HepG2 (cell line): ENCODE measurements around the gene FABP2. TPM values are rescaled to one million over a fixed set of nuclear protein-coding genes. Genes with fewer than 3 reads are reported as not detected.

Experiments used
- polyA plus RNA-seq, 8 experiments: library from polyadenylated mRNA; depleted of rRNA in 3 of 8; stranded (reverse) in 7 of 8; unstranded in 1 of 8; fragments of >200 nt; fragmentation: Illumina TruSeq in 4 of 8; extraction: Trizol in 4 of 8; gene quantifications; 2 replicates each; pipeline versions ENCODE4 v1.2.1 to v1.2.3, GENCODE V29; 2011 to 2016; ENCODE audit warnings: low read depth in 4 of 8, missing spikeins in 1 of 8, mixed read lengths in 1 of 8; ENCODE audit not compliant: insufficient read depth in 1 of 8
- small RNA-seq, 3 experiments: library from RNA; depleted of rRNA; stranded (forward); fragments of <200 nt; gene quantifications; one replicate each; pipeline ENCODE3, GENCODE V24; 2012; ENCODE audit warnings: low read depth in 2 of 3, low replicate concordance in 1 of 3; ENCODE audit not compliant: insufficient read length in 3 of 3, insufficient read depth in 2 of 3
- total RNA-seq, 5 experiments: library from RNA; depleted of rRNA; stranded (reverse); fragments of >200 nt; fragmentation: Illumina TruSeq; extraction: Trizol; gene quantifications; 2 replicates each; pipeline ENCODE4 v1.2.3, GENCODE V29; 2016; ENCODE audit warnings: low read depth in 1 of 5

The FABP2 gene
- total and polyA plus RNA-seq, 2 of the 13 experiments (the other 11 are each of a cell fraction or from before 2014, with no cell fraction given), result 0.78 to 1.2 TPM

Small RNA genes lying within 50 kb of the gene (small RNA-seq; reads per million reads assigned to genes)
- 0 reads per million in 3 experiments for gene RNU4-33P

Other genes with a start within 250 kb of the FABP2 start
- not detected in 2 replicates for gene MYOZ2, start 186.3 kb downstream of the FABP2 start, total RNA-seq (2016; rRNA removed; fragmentation: Illumina TruSeq; extraction: Trizol)
- 0.03 TPM in 1 of 2 replicates, not detected in the other for gene MYOZ2, start 186.3 kb downstream of the FABP2 start, polyA plus RNA-seq (2011; rRNA removed)
- 8.1 and 11.0 TPM in 2 replicates for gene USP53, start 109.4 kb downstream of the FABP2 start, total RNA-seq (2016; rRNA removed; fragmentation: Illumina TruSeq; extraction: Trizol)
- 5.0 and 5.3 TPM in 2 replicates for gene USP53, start 109.4 kb downstream of the FABP2 start, polyA plus RNA-seq (2011; rRNA removed)